Cardiac fibroblast (primary cell): ENCODE data around the gene PBRM1.

Source experiments
- DNase-seq, 2 donors: peaks; one replicate each; pipeline versions ENCODE4 v3.0.0 to v3.0.0-alpha.2; 2010; ENCODE audit warnings: low read depth in 2 of 2
- H3K4me3 ChIP-seq, 2 donors: replicated peaks in 1 of 2; 1 replicate in 1 of 2; 2 replicates in 1 of 2; pipeline ENCODE4 v1.5.1; 2011; ENCODE audit warnings: low read depth in 2 of 2, low read length in 2 of 2, mild to moderate bottlenecking in 2 of 2, moderate library complexity in 1 of 2
- CTCF ChIP-seq: IDR thresholded peaks from one replicate; pipeline ENCODE4 v1.5.1; 2011; ENCODE audit warnings: low read depth, mild to moderate bottlenecking, low read length, inconsistent platforms

The PBRM1 gene

GRCh38 chr3:52533623-52534280 lies 152.0 kb downstream of the PBRM1 start, which contains the start of gene NT5DC2:
TSS of gene NT5DC2 (minus strand) at chr3:52533857. CDS start at chr3:52533737, 120 bp downstream.
- peak; percentile 57 to 78 for DNase-seq
- peak within 1 kb of the TSS; percentile 69 to 80 for H3K4me3 ChIP-seq
- no peak for TF ChIP-seq CTCF

GRCh38 chr3:52532838-52533622 lies 152.7 kb downstream of the PBRM1 start:
- H3K4me3 ChIP-seq = peak overlapping the region; percentile 69 to 80
- DNase-seq = peak in 1 of 2 donors; percentile 30
- no peak for TF ChIP-seq CTCF

DNA sequence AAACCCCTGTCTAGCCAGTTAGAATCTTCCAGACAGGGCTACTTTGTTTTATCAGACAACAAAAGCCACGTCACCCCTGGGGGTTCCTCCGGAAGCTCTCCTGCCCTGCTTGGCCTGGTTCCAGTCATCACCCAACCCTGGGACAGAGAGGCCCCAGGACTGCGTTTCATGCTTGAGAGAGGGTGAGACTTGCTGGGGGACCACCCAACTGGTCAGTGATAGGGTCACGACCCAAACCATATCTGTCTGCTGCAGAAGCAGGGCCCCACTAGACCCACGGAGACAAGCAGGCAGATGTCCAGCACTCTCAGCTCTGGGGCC lies 153.2 kb downstream of the PBRM1 start:
- DNase-seq = peak; percentile 74 to 80
- H3K4me3 ChIP-seq = peak overlapping the region; percentile 69 to 80
- no peak for TF ChIP-seq CTCF

DNA sequence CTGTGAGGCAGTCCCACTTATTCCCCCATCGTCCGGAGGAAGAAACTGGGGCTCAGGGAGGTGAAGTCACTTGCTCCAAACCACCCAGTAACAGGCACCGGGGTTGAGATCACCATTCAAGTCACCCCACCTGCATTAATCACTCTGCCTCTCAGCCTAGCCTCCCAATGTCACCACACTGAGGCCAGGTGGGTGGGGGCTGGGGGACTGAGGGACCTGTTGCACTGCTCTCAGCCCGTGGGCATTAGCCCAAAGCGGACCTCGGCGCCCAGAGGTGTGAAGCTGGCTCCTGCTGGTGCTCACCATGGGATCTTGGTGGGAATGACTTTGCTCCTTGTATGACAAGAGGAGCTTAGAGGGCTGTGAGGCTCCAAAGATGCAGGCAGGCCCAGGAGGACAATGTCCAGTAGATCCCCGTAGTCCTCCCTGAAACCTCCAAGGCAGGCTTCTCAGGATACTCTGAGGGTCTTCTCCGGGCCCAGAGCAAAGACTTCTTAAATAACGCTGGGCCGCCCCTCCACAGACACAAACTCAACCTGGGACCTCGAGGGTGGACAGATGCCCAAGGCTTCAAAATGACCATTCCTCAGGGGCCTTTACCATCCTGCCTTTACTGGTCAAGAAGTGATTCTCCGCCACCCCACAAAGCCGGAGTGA lies 153.7 kb downstream of the PBRM1 start:
- peak in 1 of 2 donors; percentile 8 for DNase-seq
- no peak for TF ChIP-seq CTCF
- peak overlapping the region; percentile 69 to 80 for H3K4me3 ChIP-seq

DNA sequence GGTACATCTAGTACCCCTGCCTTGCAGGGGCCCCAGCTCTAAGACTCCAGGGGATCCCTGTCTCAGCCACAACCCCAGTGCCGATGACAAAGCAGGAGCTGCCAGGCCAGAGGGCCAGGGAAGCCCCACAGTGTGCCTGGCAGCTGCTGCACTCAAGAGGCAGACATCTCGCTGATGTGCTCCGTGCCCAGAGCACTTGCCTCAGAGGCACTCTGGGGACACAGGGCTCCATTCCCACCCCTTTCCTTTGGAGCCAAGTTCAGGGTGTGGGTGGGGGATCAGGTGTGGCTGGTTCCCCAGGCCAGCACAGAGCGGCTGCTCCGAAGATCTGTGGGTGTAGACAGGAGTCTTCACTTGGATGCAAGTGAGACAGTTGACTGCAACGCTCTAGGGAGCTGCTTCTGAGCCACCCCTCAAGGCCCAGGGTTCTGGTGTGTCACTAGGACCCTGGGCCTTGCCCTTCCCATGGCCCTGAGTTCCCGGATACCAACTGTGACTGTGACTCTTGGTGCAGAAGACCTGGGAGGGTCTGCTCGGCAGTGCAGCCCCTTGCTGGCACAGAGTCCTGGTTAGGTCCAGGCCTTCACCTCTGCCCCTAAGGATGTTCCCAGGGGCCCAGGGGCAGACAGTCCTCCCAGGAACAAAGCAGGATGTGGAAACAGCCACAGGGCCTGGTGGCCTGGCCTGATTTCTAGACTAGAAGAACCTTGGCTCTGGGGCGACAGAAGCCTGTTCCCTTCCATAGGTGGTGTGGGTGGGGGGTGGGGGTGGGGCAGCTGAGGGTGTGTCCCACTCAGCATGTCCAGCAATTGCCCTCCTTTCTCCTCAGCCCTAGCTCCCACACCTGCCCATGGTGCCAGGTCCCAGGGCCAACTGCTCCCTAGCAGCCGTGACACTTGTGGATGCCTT lies 154.5 kb downstream of the PBRM1 start:
- no peak for DNase-seq
- no peak for TF ChIP-seq CTCF
- H3K4me3 ChIP-seq = peak overlapping the region in 1 of 2 donors; percentile 80
